CD4-positive, alpha-beta T cell treated with Interleukin-6 at 100 ng/mL for 8 hours (primary cell): Measurements from ENCODE around the gene PAXX.
A peak's percentile ranks its signal among the peaks of the same experiment; 100 is the strongest.

Source experiments
- DNase-seq: peaks from one replicate; pipeline ENCODE4 v3.0.0-alpha.2; 2020; ENCODE audit warnings: mixed read lengths, low spot score

The PAXX gene

GRCh38 chr9:137034039-137034708 is 42.0 kb downstream of the PAXX start:
- DNase-seq, result no peak

- peak; percentile 89 for DNase-seq
These were observed 42.7 kb downstream of the PAXX start for GRCh38 chr9:137034709-137035506.

- DNase-seq, result no peak
These were observed 43.2 kb downstream of the PAXX start for GRCh38 chr9:137035507-137035834.

GRCh38 chr9:137035937-137036336 is 43.7 kb downstream of the PAXX start:
- DNase-seq, result no peak

- DNase-seq, result no peak
These were observed 44.8 kb downstream of the PAXX start for GRCh38 chr9:137037035-137037434.

- no peak for DNase-seq
These were observed 45.3 kb downstream of the PAXX start for GRCh38 chr9:137037483-137037882.

GRCh38 chr9:137038916-137039315 is 46.7 kb downstream of the PAXX start:
- no peak for DNase-seq

- no peak for DNase-seq
These were observed 47.6 kb downstream of the PAXX start for GRCh38 chr9:137039611-137040366.

- no peak for DNase-seq
These were observed 48.3 kb downstream of the PAXX start for GRCh38 chr9:137040568-137040967.

GRCh38 chr9:137041124-137041523 is 48.9 kb downstream of the PAXX start:
- no peak for DNase-seq

GRCh38 chr9:137042751-137043727 is 50.8 kb downstream of the PAXX start:
- no peak for DNase-seq
